NAMALWA (cell line): ENCODE data around the gene ABCG8.

Experiments used
- DNase-seq: peaks from one replicate; pipeline ENCODE4 v3.0.0-alpha.2; 2015; ENCODE audit warnings: low spot score

Gene ABCG8

DNA sequence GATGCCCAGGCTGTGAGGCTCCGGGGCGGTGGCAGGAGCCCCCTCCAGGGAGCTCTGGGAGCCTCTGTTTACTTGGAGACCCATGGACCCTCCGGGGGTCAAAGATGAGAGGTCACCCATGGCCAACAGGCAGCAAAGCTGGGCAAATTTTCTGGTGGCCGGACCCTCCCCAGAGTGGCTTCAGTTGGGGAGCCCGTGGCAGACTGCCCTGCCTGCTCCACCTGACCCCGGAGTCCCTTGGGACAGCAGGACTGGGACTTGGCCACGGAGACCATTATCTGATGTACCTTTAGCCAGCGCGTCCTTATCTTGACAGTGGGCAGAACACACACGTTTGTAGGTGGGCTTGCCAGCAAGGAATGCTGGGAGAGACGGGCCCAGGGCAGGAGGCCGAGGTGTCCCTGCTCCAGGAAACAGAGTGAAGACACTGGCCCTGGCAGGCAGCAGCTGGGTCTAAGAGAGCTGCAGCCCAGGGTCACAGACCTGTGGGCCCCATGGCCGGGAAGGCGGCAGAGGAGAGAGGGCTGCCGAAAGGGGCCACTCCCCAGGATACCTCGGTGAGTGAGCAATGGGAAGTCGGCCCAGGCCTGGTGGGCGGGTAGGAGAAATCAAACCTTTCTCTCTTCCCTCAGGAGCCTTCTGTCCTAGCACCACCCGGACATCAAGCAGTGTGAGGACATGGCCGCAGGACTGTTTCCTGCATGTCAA, at the start of gene ABCG8, which contains the start of gene ABCG5:
TSS of gene ABCG8 (plus strand) at position 412 of the 708 bp plus-strand sequence. CDS start at position 495, 83 bp downstream.
TSS of gene ABCG5 (minus strand) at position 280 of the 708 bp plus-strand sequence. CDS start at position 120, 160 bp downstream.
- no peak for DNase-seq

DNA sequence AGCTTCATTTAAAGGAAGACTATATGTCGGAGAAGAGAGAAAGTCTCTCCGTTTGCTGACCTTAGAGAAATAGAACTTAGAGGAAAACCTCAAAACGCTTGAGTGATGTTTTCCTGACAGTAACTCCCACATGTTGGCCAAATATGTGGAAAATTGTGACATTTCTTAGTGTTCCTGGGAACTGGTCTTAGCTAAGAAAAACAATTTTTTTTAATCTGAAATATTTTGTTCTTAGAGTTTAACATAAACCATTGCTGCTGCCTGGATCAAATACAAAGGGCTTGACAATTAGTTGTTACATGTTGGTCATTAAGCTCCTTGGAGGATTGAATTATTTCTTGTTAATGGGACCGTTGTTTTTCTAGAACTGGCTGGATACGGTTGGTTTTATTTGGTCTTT, 48.6 kb upstream of the ABCG8 start:
- no peak for DNase-seq

DNA sequence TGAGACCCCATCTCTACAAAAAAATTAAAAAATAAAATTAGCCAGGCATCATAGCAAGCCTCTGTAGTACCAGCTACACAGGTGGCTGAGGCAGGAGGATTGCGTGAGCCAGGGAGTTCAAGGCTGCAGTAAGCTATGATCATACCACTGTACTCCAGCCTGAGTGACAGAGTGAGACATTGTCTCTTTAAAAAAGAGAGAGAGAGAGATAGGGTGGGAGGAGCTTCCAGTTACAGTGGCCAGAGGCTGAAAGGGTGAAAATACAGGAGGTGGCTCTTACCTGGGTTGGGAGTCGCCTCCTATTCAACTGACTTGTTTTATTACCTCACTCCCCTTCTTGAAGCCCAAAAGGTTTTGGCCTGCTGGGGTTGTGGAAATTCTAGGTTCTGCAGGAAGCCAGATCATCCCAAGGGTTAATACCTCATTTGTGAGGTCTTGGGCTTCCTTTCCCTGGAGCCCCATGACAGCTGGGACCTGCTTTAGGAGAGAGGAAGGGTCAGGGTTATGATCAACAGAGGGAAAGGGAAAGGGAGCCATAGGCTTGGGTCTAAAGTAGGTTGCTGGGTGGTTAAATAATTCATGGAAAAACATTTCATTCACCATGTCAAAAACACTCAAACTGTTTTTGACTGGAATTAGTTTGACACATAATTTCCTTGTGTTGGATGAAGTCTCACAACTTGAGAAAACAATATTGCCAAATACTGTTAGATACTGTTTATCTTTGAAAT, 47.6 kb upstream of the ABCG8 start:
- no peak for DNase-seq

DNA sequence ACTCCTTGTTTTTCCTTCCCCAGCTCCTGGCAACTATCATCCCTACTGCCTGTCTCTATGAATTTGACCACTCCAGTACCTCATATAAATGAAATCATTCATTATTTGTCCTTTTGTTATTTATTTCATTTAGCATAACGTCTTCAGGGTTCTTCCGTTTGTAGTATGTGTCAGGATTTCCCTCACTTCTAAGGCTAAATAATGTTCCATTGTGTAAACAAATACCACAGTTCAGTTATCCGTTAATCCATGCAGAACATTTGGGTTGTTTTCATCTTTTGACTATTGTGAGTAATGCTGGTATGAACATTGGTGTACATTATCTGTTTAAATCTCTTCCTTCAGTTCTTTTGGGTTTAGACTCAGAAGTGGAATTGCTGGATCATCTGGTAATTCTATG, 46.1 kb upstream of the ABCG8 start:
- no peak for DNase-seq

DNA sequence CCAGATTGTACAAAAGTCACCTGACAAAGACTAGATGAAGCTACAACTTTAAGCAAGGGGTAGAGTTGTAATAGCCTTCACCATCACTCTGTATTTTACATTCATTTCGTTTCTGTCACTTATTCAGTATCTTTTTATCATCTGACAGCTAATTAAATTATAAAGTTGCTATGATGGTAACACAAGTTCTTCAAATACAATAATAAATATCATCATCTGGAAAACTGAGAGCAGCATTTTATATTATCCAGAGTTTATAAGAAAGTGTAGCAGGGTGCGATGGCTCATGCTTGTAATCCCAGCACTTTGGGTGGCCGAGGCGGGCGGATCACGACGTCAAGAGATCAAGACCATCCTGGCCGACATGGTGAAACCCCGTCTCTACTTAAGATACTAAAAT, 43.8 kb upstream of the ABCG8 start:
- no peak for DNase-seq

DNA sequence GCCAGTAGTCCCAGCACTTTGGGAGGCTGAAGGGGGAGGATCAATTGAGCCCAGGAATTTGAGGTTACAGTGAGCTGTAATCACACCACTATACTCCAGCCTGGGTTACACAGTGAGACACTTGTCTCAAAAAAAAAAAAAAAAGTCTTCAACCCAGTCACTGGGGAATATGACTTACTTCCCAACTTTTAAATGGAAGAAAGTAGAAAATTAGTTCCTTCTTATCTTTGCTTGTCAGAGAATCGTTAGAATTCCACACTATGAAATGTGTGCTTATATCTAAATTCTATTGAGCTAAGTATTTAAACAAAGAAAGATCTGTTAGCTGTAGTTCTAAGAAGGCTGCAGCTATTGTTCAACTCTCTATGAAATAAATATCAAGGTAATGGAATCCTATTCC, 42.6 kb upstream of the ABCG8 start:
- DNase-seq: no peak

DNA sequence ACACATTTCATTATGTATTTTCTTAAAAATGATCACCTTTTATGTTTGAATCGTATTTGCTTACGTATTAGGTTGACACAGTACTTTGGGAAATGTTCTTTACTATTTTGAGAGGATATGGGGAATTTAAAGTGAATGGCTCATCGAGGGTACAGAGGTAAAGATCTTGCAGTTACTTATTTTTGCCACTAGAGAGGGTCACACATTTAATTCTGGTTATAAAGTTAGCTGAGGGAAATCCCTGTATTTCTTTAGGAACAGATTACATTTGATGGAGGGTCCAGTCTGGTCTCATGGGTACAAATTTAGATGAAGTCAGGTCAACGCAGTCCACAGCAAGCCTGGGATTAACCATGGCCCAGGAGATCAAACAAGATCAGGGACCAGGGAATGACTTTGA, 40.5 kb upstream of the ABCG8 start:
- DNase-seq: peak; percentile 19

DNA sequence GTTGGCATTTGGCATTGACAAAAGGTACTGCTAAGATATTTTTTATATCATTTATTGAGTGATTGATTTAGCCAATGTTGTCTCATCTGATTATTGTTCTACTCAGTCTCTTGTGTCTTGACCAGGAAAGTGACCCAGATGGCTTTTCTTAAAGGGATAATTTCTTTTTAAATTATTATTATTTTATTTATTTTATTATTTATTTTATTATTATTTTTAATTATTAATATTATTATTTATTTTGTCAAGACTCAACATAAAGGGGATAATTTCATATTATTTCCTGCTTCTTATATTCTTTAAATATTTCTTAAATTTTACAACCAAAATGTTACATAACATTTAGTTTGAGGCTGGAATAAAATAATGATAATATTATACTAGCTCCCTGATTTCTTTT, 37.9 kb upstream of the ABCG8 start:
- no peak for DNase-seq

DNA sequence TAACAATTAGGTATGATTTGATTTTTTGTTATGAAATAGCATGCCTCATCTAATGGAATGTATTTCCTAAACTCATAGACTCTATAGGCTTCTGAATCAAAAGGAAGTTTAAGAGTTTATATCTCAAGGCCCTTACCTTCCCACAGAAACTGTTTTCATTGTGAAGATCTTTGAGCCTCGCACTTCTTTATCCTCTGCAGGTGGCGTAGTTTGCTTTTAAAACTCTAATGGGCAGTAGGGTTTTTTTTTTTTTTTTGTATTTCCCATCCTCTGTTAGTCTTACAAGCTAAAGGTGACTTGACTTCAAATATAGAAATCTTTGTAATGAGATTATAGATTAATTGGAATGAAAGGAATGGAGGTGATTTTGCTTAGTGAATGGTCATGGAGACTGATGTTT, 36.6 kb upstream of the ABCG8 start:
- DNase-seq: no peak

DNA sequence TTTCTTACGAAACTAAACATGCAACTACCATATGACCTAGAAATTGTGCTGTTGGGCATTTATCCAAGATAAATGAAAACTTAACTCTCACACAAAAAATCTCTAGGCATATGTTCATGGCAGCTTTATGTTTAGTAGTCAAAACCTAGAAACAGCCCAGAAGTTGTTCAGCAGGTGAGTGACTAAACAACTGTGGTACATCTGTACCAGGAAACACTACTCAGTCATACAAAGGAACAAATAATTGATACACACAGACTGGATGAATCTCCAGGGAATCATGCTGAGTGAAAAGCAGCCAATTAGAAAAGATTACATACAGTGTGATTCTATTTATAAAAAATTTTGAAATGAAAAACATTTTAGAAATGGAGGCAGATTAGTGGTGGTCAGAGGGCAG, 35.7 kb upstream of the ABCG8 start:
- DNase-seq: no peak

DNA sequence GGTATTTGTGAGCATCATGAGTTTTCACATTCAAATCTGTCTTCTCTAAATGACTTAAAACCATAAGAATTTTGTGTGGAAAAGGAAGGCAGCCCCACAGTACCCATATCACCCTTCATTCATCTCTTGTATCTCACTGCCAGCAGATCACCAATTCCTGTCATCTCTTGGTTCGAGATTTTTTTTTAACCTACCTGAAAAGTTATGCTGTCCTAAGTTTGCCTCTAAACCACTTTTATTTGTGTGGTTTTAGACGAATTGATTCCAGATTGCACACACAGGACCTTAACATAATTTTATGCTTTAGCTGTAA, 32.1 kb upstream of the ABCG8 start:
- DNase-seq: no peak

DNA sequence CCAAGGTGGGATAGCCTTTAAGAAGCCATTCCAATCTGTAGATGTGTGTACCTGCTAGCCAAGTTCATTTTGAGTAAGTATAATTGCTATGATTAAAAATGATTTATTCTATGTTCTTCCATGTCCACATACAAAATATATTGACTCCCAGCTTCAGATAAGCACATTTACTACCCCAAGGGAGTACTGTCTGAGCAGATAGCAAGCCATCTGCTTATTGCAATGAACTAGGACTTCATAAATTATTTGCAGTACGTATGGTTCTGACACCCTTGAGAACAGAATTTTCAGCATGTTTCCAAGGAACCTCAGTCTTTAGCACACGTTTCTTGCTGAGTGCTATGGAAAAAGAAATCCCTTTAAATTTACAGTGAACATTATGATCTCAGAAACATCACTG, 28.3 kb upstream of the ABCG8 start:
- DNase-seq: no peak

DNA sequence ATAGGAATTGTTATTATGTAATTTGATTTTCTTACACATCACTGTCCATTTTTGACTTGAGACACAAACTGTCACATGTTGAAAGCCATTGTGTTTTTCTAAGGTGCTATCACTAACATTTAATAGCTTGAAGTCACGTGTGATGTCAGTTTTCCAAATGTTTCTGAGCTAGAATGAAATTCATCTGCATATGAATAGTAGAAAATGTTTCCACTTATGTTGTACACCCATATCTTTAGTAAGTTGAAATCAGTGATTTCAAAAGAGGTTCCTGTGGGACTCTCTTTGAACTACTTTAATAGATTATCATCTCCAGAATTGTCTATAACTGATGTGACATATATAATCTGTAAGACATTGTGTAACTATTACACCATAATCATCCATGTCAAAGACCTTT, 27.9 kb upstream of the ABCG8 start:
- no peak for DNase-seq

DNA sequence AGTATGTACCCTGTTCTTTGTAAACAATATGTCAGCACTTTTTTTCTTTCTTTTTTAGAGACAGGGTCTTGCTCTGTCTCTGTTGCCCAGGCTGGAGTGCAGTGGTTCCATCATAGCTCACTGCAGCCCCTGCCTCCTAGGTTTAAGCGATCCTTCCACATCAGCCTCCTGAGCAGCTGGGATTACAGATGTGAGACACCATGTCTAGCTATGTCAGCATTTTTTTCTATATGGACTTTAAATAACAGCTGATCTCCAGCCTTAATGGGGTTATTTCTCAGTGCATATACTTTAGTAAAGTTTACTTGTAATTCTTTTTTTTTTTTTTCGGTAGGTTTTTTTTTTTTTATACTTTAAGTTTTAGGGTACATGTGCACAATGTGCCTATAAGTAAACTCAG, 26.8 kb upstream of the ABCG8 start:
- DNase-seq: no peak

DNA sequence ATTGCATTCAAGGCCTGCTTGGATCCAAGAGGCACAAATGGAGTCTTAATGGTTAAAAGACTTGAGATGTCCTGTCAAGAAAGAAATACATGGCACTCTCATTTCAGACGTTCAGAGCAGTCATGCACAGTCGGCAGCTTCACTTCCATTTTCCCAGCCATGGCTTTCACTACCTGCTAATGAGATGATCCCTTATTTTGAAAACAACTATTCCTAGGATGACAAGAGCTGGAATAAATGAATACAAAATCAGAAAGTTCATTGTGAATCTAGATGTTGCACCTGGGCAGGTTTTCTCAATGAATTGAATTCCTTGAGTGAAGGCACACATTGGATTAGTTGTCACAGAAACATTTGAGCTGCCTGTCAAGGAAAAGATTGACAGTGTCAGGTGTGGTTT, 25.8 kb upstream of the ABCG8 start:
- no peak for DNase-seq

DNA sequence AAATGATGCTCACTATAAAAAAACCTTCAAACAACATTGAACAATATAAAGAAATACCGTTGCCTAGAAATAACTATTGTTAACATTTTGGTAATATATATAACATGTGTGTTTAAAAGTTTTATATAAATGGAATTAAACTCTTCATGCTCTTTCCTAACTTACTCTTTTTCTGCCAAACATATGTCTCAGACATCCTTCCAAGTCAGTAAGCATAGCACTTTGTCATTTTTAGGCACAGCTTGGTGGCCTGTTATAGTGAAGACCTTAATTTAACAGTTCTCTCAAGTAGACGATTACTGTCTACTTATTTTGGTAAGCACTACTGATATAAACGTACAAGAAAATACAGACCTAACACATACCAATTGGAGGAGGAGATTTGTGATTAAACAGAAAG, 24.1 kb upstream of the ABCG8 start:
- no peak for DNase-seq

DNA sequence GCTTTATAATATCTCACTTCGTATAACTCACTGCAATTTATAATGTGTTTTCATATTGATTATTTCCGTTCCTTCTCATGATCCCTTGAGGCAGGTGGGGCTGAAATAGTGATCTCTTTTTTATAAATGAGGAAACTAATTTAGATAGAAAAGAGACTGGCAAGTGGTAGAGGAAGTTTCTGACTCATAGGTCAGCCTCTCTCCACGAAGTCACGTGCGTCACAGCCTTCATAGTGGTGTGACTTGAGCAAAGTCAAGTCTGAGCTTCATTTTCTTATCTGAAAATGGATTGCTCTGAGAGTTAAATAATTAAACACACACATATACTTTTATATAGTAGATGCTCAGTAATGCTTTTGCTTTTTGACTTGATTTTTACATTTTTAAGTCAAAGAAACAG, 20.0 kb upstream of the ABCG8 start:
- DNase-seq: no peak

DNA sequence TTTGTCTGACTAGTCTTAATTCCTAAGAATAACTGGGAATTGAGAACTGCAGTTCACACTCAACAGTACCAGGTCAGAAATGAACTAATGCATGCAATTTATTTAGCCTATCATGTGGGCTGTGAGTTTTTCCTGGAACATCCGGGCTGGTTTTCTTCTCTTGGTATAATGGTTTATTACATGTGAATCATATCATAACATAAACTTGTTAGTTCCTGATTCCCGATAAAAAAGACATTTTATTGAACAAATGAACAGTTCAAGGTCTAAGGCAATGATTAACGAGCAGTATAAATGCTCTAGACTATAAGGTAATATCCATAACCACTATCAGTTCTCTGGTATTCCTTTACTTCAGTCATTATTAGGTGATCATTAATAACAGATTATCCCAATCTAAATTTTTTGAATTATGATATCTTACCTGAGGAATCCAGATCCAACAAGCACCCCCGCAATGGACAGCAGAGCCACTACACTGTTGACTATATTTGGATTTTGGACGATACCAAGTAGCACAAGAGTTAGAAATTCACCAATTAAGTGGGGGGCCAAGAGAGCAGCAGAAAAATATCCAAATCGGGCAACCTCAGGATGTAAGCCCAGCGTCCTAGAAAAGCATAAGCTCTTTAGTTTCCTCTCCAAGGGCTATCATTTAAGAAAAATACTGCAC, 19.1 kb upstream of the ABCG8 start:
- DNase-seq: no peak

DNA sequence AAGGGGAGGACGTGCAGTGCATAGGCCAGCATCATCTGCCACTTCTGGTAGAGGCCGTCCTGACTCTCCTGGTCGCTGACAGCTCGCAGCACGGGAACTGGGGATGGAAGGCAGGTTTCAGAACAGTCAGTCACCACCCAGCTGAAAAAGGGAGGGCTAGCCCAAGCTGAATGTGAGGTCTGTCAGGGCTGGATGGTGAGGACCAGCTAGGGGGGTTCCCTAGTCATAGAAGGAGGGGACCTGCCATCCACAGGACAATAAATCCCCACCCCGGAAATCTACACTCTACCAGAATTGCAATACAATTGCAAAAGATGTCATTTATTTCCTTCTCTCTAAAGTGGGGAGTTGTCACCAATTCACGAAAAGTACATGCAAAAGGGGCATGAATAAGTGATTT, 15.9 kb upstream of the ABCG8 start:
- no peak for DNase-seq

DNA sequence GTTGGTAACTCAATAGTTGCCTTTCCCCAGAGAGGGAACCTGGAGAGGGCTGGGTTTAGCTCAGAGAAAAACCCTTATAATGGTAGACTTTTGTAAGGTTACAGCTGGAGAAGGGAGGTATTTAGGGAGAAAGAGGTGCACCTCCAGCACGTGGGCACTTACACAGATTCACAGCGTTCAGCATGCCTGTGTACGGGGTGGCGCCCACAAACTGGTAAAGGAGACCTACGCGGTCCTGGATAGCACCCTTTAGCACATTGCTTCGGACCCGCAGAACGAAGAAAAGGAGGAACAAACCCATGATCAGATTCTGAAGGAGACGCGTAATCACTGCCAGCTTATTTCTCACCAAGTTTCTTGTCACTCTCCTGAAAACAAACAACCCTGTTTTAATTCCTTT, 15.0 kb upstream of the ABCG8 start:
- DNase-seq: no peak

DNA sequence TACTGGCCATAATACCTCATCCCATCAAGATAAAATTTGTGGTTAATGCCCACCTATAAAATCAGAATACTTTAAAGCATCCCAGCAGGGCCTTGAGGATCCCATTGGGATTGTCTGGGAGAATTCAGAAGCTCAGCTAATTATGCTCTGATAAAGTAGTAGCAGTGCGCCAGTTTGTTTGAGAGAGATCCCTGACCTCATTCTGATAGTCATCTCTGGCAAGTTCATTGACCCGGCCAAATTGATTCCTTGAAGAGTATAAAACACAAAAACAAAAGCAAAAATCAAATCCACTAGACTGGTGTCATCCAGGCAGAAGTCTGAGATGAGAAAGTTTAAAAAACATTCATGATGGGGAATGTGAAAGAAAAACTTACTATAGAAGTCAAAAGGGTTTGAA, 14.3 kb upstream of the ABCG8 start:
- no peak for DNase-seq

DNA sequence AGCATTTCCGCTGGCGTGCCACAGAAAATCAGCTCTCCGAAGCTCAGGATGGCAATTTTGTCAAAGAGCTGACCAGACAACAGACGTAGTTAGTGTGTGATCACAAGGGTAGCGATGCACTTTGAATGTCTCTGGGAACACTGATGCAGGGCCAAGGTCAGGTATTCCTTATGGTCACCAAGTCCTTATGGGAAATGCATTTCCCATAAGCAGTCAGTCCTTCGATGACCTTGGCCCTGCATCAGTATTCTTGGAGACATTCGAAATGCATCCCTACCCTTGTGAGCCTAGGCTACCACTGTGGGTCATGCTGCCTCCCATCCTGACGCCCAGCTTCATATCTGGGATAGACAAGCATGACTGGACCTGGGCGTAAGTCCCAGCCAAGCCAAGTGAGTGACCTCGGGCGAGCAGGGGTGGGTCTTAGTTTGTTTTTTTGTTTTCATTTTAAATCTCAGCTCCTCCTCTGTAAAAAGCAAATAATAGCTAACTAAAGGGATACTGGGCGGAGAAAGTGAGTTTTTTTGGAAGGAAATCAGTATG, 13.7 kb upstream of the ABCG8 start:
- no peak for DNase-seq

DNA sequence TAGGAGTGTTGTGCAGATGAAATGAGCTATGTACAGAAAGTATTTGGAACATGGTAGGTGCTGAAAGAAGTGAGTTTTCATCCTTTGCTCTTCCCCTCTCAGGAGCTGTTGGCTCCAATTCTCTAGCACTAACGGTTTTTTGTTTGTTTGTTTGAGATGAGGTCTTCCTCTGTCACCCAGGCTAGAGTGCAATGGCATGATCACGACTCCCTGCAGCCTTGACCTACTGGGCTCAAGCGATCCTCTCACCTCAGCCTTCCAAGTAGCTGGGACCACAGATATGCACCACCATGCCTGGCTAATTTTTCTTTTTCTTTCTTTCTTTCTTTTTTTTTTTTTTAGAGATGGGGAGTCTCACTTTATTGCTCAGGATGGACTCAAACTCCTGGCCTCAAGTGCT, 12.9 kb upstream of the ABCG8 start:
- DNase-seq: no peak
